OCI-LY7 (cell line): ENCODE results near the gene ABCC3.

Source experiments
- CTCF ChIP-seq: fragments of 200-600 bp; sonication (generic); conservative IDR thresholded peaks from 2 replicates; pipeline ENCODE4 v1.5.1; 2014; ENCODE audit warnings: mild to moderate bottlenecking, antibody characterized with exemption, low read length, moderate library complexity, mixed read lengths
- EZH2phosphoT487 ChIP-seq: fragments of 200-600 bp; sonication (generic); IDR thresholded peaks from 2 replicates; pipeline ENCODE4 v1.6.1; 2018; ENCODE audit warnings: low read depth, borderline replicate concordance, mild to moderate bottlenecking, mixed run types, antibody characterized with exemption, low read length, moderate library complexity, mixed read lengths

GRCh38 chr17:50693036-50693682 lies 58.5 kb downstream of the ABCC3 start:
- no peak for TF ChIP-seq CTCF
- TF ChIP-seq EZH2phosphoT487, result no peak
